ENCODE results near the gene TMEM259.

The TMEM259 gene

GRCh38 chr19:1020868-1021425 is at the start of gene TMEM259:
Gene TMEM259 (minus strand): TSS chr19:1021123. CDS start chr19:1020996, 127 bp downstream.
- DNase-seq, result peak; percentile 98 to 99

DNA sequence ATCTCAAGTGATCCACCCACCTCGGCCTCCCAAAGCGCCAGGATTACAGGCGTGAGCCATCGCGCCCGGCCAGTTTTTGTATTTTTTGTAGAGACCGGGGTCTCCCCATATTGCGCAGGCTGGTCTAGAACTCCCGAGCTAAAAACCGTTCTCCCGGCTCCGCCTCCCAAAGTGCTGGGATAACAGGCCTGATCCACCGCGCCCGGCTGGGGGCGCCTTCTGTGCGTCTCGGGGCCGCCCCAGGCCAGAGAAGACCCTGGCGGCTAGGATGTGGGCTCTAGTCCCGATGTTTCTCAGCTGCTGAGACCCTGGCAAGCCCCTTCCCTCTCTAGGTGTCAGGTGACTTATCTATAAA is 49.6 kb upstream of the TMEM259 start:
- no peak for DNase-seq

GRCh38 chr19:1069009-1069779 is 48.3 kb upstream of the TMEM259 start:
- no peak for DNase-seq

- DNase-seq, result no peak
Observed at GRCh38 chr19:1068009-1069001, 47.4 kb upstream of the TMEM259 start.

- DNase-seq, result no peak
Observed at GRCh38 chr19:1067341-1067957, 46.5 kb upstream of the TMEM259 start.

GRCh38 chr19:1066748-1067340 is 45.9 kb upstream of the TMEM259 start, which contains the start of gene ARHGAP45:
Gene ARHGAP45 (plus strand): TSS chr19:1067167. CDS start chr19:1067406, 239 bp downstream.
- peak in 1 of 2 experiments; percentile 40 for DNase-seq

- no peak for DNase-seq
Observed at GRCh38 chr19:1066251-1066747, 45.4 kb upstream of the TMEM259 start.

DNA sequence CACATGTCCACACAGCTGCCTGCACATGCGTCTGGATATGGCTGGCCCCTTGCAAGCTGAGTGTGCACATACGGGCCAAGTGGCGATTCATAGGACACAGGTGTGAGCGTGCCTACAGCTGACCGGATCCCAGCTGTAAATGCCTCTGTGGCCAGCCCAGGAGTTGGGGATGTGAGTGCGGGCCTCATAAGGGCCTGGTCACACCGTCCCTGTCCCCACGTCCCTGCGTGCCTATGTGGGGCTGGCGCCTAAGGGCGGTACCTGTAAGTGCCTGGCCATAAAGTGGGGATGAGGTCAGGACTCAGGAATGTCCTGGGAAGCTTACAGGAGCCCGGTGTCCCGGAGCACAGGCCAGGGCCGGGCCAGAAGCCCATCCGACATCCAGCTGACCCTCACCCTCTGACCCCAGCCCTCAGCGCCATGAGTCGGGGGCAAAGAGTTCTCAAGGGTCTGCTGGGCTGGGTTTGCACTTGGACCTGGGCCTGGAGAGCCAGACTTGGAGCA is 44.7 kb upstream of the TMEM259 start:
- no peak for DNase-seq

GRCh38 chr19:1064661-1065605 is 44.0 kb upstream of the TMEM259 start:
- DNase-seq, result peak in 1 of 2 experiments; percentile 65

DNA sequence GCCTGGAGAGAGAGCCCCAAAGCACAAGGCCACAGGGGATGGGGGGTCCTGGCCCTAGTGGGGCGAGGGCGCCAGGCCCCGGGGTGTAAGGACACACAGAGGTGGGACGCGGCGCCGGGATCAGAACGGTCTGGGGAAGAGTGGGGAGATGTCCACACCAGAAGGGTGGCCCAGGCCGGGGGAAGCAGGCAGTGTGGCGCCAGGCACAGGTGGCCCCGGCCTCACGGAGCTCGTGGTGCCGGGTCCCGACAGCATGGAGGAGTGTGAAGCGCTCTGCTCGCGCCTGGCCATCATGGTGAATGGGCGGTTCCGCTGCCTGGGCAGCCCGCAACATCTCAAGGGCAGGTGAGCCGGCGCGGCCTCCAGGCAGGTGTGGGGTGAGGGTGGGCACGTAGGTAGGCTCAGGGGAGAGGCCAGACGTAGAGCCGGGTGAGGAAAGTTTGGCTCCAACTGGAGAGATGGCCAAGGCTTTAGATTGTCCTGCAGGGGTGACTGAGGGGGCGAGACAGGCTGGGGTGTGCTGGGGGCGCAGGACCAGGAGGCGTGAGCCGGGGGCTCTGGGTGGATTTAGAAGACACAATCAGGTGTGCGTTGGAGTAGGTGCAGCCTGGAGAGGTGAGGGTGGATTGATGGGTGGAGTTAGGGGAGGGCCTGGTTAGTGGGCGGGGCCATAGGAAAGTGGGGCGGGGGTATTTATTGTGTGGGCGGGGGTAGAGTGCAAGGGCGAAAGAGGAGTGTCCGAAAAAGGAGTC is 43.2 kb upstream of the TMEM259 start:
- no peak for DNase-seq

DNA sequence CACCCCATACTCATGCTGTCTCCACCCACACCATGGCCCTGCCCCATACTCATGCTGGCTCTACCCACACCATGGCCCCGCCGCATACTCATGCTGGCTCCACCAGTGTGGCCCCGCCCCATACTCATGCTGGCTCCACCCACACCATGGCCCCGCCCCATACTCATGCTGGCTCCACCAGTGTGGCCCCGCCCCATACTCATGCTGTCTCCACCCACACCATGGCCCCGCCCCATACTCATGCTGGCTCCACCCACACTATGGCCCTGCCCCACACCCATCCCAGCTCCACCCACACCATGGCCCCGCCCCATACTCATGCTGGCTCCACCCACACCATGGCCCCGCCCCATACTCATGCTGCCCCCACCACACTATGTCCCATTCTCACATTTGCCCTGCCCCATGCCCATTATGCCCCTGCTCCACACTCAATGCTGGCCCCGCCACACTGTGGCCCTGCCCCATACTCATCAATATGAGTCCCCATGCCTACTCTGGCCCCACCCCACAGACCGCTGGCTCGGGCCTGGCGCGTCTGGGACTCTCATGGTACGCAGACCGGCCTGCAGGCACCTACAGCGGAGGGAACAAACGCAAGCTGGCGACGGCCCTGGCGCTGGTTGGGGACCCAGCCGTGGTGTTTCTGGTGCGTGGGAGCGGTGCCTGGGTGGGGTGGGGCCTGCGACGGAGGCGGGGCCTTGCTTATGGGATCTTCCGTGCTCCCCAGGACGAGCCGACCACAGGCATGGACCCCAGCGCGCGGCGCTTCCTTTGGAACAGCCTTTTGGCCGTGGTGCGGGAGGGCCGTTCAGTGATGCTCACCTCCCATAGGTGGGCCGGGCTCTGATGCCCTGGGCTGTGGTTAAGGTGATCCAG is 42.3 kb upstream of the TMEM259 start:
- no peak for DNase-seq

DNA sequence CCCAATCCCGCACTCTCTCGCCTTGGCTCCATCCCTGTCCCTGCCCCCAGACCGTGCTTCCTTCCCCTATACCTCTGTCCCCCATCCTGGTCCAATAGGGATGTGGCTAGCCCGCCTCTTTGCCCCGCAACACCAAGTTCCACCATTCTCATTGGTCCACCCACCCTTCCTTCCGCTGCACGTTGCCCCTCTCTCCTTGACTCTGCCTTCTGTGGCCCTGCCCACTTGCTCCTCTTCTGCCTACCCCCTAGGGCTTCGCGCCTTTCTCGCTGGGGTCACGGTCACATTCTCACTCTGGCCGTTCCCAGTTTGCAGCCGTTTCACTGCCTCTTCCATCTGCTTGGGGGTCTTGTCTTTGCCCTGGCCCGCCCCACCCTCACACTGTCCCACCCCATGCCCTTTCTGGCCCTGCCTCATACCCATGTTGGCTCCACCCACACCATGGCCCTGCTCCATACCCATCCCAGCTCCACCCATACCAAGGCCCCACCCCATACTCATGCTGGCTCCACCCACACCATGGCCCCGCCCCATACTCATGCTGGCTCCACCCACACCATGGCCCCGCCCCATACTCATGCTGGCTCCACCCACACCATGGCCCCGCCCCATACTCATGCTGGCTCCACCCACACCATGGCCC is 41.6 kb upstream of the TMEM259 start:
- DNase-seq, result no peak

DNA sequence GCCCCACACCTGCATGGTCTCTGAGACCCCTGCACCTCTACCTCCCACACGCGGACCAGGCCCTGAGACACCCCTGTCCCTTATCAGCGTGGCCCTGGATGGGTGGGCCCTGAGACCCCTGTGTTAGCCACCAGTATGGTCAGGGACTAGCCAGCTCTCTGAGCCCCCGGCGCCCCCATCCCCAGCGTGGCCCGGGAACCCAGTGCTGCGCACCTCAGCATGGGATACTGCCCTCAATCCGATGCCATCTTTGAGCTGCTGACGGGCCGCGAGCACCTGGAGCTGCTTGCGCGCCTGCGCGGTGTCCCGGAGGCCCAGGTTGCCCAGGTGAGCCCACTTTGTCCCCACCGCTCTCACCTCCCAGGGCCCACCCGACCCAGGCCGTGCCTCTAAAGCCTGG is 41.1 kb upstream of the TMEM259 start:
- DNase-seq, result no peak

GRCh38 chr19:1060689-1061088 is 39.8 kb upstream of the TMEM259 start:
- DNase-seq, result no peak

DNA sequence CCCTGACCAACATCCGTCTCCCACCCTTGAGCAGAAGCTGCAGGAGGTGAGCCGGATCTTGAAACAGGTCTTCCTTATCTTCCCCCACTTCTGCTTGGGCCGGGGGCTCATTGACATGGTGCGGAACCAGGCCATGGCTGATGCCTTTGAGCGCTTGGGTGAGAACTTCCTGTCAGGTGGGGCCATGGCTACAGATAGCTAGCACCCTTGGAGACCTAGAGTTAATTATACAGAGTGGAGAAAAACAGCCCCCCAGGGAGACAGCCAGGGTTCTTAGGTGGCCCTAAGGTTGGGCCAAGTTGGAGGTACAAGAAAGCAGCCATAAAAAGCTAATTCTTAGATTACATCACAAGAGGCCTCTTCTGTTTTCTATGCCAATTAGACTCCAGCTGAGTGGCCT is 37.2 kb upstream of the TMEM259 start:
- no peak for DNase-seq

- DNase-seq, result peak in 1 of 2 experiments; percentile 37
Observed at GRCh38 chr19:1057176-1057855, 36.4 kb upstream of the TMEM259 start.

DNA sequence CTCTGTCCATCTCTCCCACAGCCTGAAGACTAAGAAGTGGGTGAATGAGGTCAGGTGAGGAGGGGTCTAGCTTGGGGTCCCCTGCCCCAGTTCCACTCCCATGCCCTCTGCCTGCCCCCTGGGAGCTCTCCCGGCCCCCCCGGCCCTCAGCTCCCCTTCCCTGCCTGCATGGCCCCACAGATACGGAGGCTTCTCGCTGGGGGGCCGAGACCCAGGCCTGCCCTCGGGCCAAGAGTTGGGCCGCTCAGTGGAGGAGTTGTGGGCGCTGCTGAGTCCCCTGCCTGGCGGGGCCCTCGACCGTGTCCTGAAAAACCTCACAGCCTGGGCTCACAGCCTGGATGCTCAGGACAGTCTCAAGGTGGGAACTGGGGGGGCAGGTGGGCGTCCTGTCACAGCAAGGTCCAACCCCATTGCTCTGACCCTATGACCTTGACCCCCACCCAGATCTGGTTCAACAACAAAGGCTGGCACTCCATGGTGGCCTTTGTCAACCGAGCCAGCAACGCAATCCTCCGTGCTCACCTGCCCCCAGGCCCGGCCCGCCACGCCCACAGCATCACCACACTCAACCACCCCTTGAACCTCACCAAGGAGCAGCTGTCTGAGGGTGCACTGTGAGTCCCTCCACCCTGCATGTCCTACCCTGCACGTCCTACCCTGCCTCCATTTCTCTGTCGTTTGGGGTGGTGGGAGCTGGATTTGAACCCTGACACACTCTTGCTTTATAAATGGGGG is 35.1 kb upstream of the TMEM259 start:
- no peak for DNase-seq
